Activated CD8-positive, alpha-beta T cell treated with anti-CD3 and anti-CD28 coated beads for 36 hours (primary cell): ENCODE results near the gene STAB1. TPM values are rescaled to one million over a fixed set of nuclear protein-coding genes. Genes with fewer than 3 reads are reported as not detected.

Experiments
- ATAC-seq: fragments of 200-7000 bp; cut with Tn5 transposase; one replicate; pipeline ENCODE4 v1.10.0; 2021; ENCODE audit warnings: mild to moderate bottlenecking, moderate library complexity
- CTCF ChIA-PET: fragments of 350-600 bp; sonication (Branson Sonifier 250); formaldehyde crosslinking; loops from one replicate; lab custom pipeline; 2021; ENCODE audit warnings: antibody characterized with exemption; lab: Charles Lee
- POLR2A ChIA-PET: fragments of 350-600 bp; sonication (Branson Sonifier 250); formaldehyde crosslinking; loops from one replicate; lab custom pipeline; 2021; ENCODE audit warnings: antibody characterized with exemption; lab: Charles Lee
- DNase-seq: peaks from one replicate; pipeline ENCODE4 v3.0.0-alpha.2; 2020
- H3K27ac Mint-ChIP-seq: one replicate; pipeline ENCODE4 v1.8.0; 2021; ENCODE audit warnings: mild to moderate bottlenecking, mixed read lengths
- H3K27me3 Mint-ChIP-seq: one replicate; pipeline ENCODE4 v1.8.0; 2021; ENCODE audit warnings: mixed read lengths
- H3K36me3 Mint-ChIP-seq: one replicate; pipeline ENCODE4 v1.8.0; 2021; ENCODE audit warnings: low read depth, mixed read lengths
- H3K4me1 Mint-ChIP-seq: one replicate; pipeline ENCODE4 v1.8.0; 2021; ENCODE audit warnings: low read depth, mixed read lengths
- H3K4me3 Mint-ChIP-seq: one replicate; pipeline ENCODE4 v1.8.0; 2021; ENCODE audit warnings: mild to moderate bottlenecking, moderate library complexity, mixed read lengths
- H3K9me3 Mint-ChIP-seq: one replicate; pipeline ENCODE4 v1.8.0; 2021; ENCODE audit warnings: mixed read lengths
- CTCF ChIP-seq: fragments of 200-600 bp; IDR thresholded peaks from one replicate; pipeline ENCODE4 v1.8.0; 2022; ENCODE audit warnings: antibody characterized with exemption, mild to moderate bottlenecking
- intact Hi-C: fragments of 100-400 bp; cut with micrococcal nuclease; formaldehyde crosslinking; loops from one replicate; pipeline ENCODE4 v1.10.0; 2022
- total RNA-seq, 2 experiments: library from RNA; stranded (reverse); gene quantifications; one replicate each; pipeline ENCODE4 v1.2.3, GENCODE V29; 2021

The STAB1 gene
- total RNA-seq, 2 experiments from 2014 or later: 0.09 to 0.20 TPM

- ATAC-seq (no peak), DNase-seq (no peak)
These were observed 1.7 kb upstream of the STAB1 start for GRCh38 chr3:52493232-52494017.

GRCh38 chr3:52494445-52494844 is 693 bp upstream of the STAB1 start:
- H3K4me1 Mint-ChIP-seq: no peaks in the 10 kb centered on the region
- H3K4me3 Mint-ChIP-seq: no peak overlapping the region
- no peak overlapping the region for H3K27ac Mint-ChIP-seq
- peaks cover 8% of the 10 kb centered on the region for H3K36me3 Mint-ChIP-seq
- no peak for DNase-seq
- no peak for ATAC-seq
- no peaks in the 10 kb centered on the region for H3K9me3 Mint-ChIP-seq
- ChIA-PET POLR2A (no interaction called here), CTCF (interaction anchor here (1.1 kb wide), 1 partner anchor 25 kb away, joined by 3 read pairs; no protein-coding TSS in a partner anchor)
- TF ChIP-seq CTCF: no peak
- H3K27me3 Mint-ChIP-seq: no peaks in the 10 kb centered on the region
- intact Hi-C loops: no loop called here

More at GRCh38 chr3:52493232-52494017, 1.7 kb upstream of the STAB1 start:
- no peak overlapping the region for H3K4me3 Mint-ChIP-seq
- H3K27me3 Mint-ChIP-seq: no peaks in the 10 kb centered on the region
- no peak for TF ChIP-seq CTCF
- CTCF ChIA-PET: no interaction called here
- H3K36me3 Mint-ChIP-seq: peaks cover 8% of the 10 kb centered on the region
- H3K9me3 Mint-ChIP-seq: no peaks in the 10 kb centered on the region
- H3K4me1 Mint-ChIP-seq: no peaks in the 10 kb centered on the region
- intact Hi-C loops: no loop called here
- POLR2A ChIA-PET: no interaction called here
- H3K27ac Mint-ChIP-seq: no peak overlapping the region

- no peak for DNase-seq
- no peak overlapping the region for H3K27ac Mint-ChIP-seq
- no peaks in the 10 kb centered on the region for H3K9me3 Mint-ChIP-seq
- peaks cover 8% of the 10 kb centered on the region for H3K36me3 Mint-ChIP-seq
- intact Hi-C loops: no loop called here
- no peaks in the 10 kb centered on the region for H3K27me3 Mint-ChIP-seq
- H3K4me3 Mint-ChIP-seq: no peak overlapping the region
- CTCF ChIA-PET: no interaction called here
- POLR2A ChIA-PET: interaction anchor here (0.7 kb wide), 1 partner anchor 8 kb away, joined by 3 read pairs; no protein-coding TSS in a partner anchor
- no peak for TF ChIP-seq CTCF
- no peaks in the 10 kb centered on the region for H3K4me1 Mint-ChIP-seq
- ATAC-seq: no peak
These were observed 852 bp downstream of the STAB1 start for GRCh38 chr3:52495777-52496602.

- Mint-ChIP-seq H3K4me3 (no peak overlapping the region), H3K4me1 (no peaks in the 10 kb centered on the region), H3K27me3 (no peaks in the 10 kb centered on the region), H3K36me3 (no peaks in the 10 kb centered on the region), H3K27ac (no peak overlapping the region), H3K9me3 (no peaks in the 10 kb centered on the region)
- ATAC-seq: no peak
- no peak for TF ChIP-seq CTCF
- DNase-seq: no peak
- POLR2A ChIA-PET: interaction anchor here (1.0 kb wide), 1 partner anchor 10 kb away, joined by 3 read pairs; no protein-coding TSS in a partner anchor
- CTCF ChIA-PET: interaction anchor here (1.3 kb wide), 2 partner anchors 23 to 50 kb away, joined by 3 read pairs; no protein-coding TSS in a partner anchor
- intact Hi-C loops: no loop called here
These were observed 3.3 kb downstream of the STAB1 start for GRCh38 chr3:52498137-52499054.
